Measurements from ENCODE around the gene ARID1B. TPM values are rescaled to one million over a fixed set of nuclear protein-coding genes. Genes with fewer than 3 reads are reported as not detected.

ARID1B gene
- total and polyA plus RNA-seq, 2 donors (not counting 1 experiment from before 2014, with no cell fraction given): 47.2 to 280 TPM

DNA sequence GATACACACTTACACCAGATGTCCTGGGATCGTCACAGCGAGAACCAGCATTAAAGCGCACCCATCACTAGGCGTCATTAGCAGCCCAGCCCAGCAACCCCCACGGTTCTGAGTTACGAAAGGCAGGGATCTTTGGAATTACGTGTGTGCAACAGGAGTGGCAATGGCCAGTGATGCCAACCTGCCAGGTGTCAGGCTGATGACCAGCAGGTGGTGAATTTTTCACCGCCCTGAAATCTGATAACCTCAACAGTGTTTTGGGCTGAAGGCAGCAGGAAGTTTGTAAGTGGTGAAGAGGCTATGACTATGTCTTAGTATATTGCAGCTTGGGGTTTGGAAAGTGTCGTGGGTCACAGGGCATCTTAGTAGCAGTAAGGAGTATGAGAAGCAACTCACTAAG, 380.1 kb downstream of the ARID1B start:
- H4K20me1 ChIP-seq (ENCODE audit: control insufficient read depth, insufficient read depth, low read length, poor library complexity, severe bottlenecking): peaks cover 6% of the 10 kb centered on the region
- no peak overlapping the region for H3K4me3 Mint-ChIP-seq
- TF ChIP-seq, protein P1, sequence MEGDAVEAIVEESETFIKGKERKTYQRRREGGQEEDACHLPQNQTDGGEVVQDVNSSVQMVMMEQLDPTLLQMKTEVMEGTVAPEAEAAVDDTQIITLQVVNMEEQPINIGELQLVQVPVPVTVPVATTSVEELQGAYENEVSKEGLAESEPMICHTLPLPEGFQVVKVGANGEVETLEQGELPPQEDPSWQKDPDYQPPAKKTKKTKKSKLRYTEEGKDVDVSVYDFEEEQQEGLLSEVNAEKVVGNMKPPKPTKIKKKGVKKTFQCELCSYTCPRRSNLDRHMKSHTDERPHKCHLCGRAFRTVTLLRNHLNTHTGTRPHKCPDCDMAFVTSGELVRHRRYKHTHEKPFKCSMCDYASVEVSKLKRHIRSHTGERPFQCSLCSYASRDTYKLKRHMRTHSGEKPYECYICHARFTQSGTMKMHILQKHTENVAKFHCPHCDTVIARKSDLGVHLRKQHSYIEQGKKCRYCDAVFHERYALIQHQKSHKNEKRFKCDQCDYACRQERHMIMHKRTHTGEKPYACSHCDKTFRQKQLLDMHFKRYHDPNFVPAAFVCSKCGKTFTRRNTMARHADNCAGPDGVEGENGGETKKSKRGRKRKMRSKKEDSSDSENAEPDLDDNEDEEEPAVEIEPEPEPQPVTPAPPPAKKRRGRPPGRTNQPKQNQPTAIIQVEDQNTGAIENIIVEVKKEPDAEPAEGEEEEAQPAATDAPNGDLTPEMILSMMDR (IDR thresholded peaks at IDR 0.05): no peak
- H3K9me3 ChIP-seq (ENCODE audit: control extremely low read depth in 1 of 3, control insufficient read depth in 2 of 3, insufficient read depth in 1 of 3, low read length in 2 of 3): no peaks in the 10 kb centered on the region
- no peak overlapping the region for H3K9ac ChIP-seq (ENCODE audit: low read length)
- H3K27me3 ChIP-seq (replicated peaks in 1 of 4; ENCODE audit: control extremely low read depth in 1 of 4, control insufficient read depth in 3 of 4, insufficient read depth in 4 of 4, low read length in 3 of 4): no peaks in the 10 kb centered on the region
- ChIA-PET CTCF (no interaction called here), POLR2A (no interaction called here)
- no peak overlapping the region for H3K27ac Mint-ChIP-seq
- no peak for DNase-seq
- no peak overlapping the region for H3K27ac ChIP-seq (ENCODE audit: low read length in 2 of 2)
- 97% methylated on average over 8 of the region's 9 CpGs for WGBS (ENCODE audit: insufficient coverage)
- H3K4me1 ChIP-seq (ENCODE audit: control insufficient read depth in 2 of 2, insufficient read depth in 2 of 2, low read length in 2 of 2): no peaks in the 10 kb centered on the region
- H3K4me3 ChIP-seq (ENCODE audit: control extremely low read depth in 1 of 5, extremely low read depth in 1 of 5, insufficient read depth in 1 of 5, low read depth in 2 of 5, low read length in 4 of 5): no peak overlapping the region
- intact Hi-C loops (cut with micrococcal nuclease): no loop called here
- H3K9me3 Mint-ChIP-seq (ENCODE audit: insufficient read depth): no peaks in the 10 kb centered on the region
- ATAC-seq (ENCODE audit: low read depth): no peak
- no peaks in the 10 kb centered on the region for H3K4me1 Mint-ChIP-seq
- no peaks in the 10 kb centered on the region for H3K27me3 Mint-ChIP-seq
- H2AFZ ChIP-seq (ENCODE audit: insufficient read depth, low read depth, low read length, poor library complexity, severe bottlenecking): no peak overlapping the region
- no peak overlapping the region for H3K4me2 ChIP-seq (replicated peaks; ENCODE audit: low read depth, low read length, poor library complexity, severe bottlenecking)
- peaks cover 4% of the 10 kb centered on the region for H3K79me2 ChIP-seq (ENCODE audit: control insufficient read depth, insufficient read depth, low read length)
- H3K36me3 ChIP-seq (replicated peaks in 1 of 2; ENCODE audit: control extremely low read depth in 1 of 2, control insufficient read depth in 1 of 2, extremely low read depth in 1 of 2, insufficient read depth in 2 of 2, low read length in 1 of 2): peaks cover 13 to 73% of the 10 kb centered on the region in 2 experiments

DNA sequence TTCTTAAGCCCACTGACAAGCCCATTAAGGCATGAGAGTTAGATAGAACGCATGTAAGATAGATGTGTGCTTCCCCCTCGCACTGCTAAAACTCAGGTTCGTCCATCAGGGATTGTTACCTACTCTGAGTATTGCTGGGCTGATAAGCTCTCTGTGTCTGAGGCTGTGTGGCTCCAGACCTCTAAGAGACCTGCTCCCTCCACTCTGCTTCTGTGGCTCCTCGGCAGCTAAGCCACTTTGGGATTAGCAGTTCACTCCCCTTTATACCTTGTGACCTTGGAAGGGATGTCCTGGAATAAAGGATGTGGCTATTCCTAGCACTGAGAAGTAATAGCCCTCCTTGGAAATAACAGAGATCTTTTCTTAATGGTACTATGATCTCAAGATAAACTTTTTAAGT, 381.3 kb downstream of the ARID1B start:
- Histone ChIP-seq H3K79me2 (ENCODE audit: control insufficient read depth, insufficient read depth, low read length) (peaks cover 6% of the 10 kb centered on the region), H3K9ac (ENCODE audit: low read length) (no peak overlapping the region), H3K27ac (ENCODE audit: low read length in 2 of 2) (no peak overlapping the region), H3K36me3 (replicated peaks in 1 of 2; ENCODE audit: control extremely low read depth in 1 of 2, control insufficient read depth in 1 of 2, extremely low read depth in 1 of 2, insufficient read depth in 2 of 2, low read length in 1 of 2) (peaks cover 13 to 64% of the 10 kb centered on the region in 2 experiments), H3K4me3 (ENCODE audit: control extremely low read depth in 1 of 5, extremely low read depth in 1 of 5, insufficient read depth in 1 of 5, low read depth in 2 of 5, low read length in 4 of 5) (no peak overlapping the region), H3K4me1 (ENCODE audit: control insufficient read depth in 2 of 2, insufficient read depth in 2 of 2, low read length in 2 of 2) (no peaks in the 10 kb centered on the region), H4K20me1 (ENCODE audit: control insufficient read depth, insufficient read depth, low read length, poor library complexity, severe bottlenecking) (peaks cover 11% of the 10 kb centered on the region), H3K9me3 (ENCODE audit: control extremely low read depth in 1 of 3, control insufficient read depth in 2 of 3, insufficient read depth in 1 of 3, low read length in 2 of 3) (no peaks in the 10 kb centered on the region), H3K27me3 (replicated peaks in 1 of 4; ENCODE audit: control extremely low read depth in 1 of 4, control insufficient read depth in 3 of 4, insufficient read depth in 4 of 4, low read length in 3 of 4) (no peaks in the 10 kb centered on the region), H3K4me2 (replicated peaks; ENCODE audit: low read depth, low read length, poor library complexity, severe bottlenecking) (no peak overlapping the region), H2AFZ (ENCODE audit: insufficient read depth, low read depth, low read length, poor library complexity, severe bottlenecking) (no peak overlapping the region)
- Mint-ChIP-seq H3K9me3 (ENCODE audit: insufficient read depth) (no peaks in the 10 kb centered on the region), H3K27me3 (no peaks in the 10 kb centered on the region), H3K27ac (no peak overlapping the region), H3K4me1 (no peaks in the 10 kb centered on the region), H3K4me3 (no peak overlapping the region)
- DNase-seq (no peak), ATAC-seq (ENCODE audit: low read depth) (no peak)
- ChIA-PET POLR2A (no interaction called here), CTCF (no interaction called here)
- intact Hi-C loops (cut with micrococcal nuclease): no loop called here
- no peak for TF ChIP-seq EZH2 (IDR thresholded peaks at IDR 0.05; ENCODE audit: borderline replicate concordance, insufficient read depth, low read depth, low read length, poor library complexity, severe bottlenecking)
- TF ChIP-seq, protein P1 (IDR thresholded peaks at IDR 0.05): no peak
- 95% methylated on average over 3 of the region's 4 CpGs for WGBS (ENCODE audit: insufficient coverage)
